IMR-90 (cell line): Measurements from ENCODE around the gene MIOX. TPM values are rescaled to one million over a fixed set of nuclear protein-coding genes. Genes with fewer than 3 reads are reported as not detected.

Experiments used
- ATAC-seq: fragments of 200-7000 bp; cut with Tn5 transposase; 2 replicates; pipeline ENCODE4 v1.9.1; 2020; ENCODE audit warnings: low read depth, mild to moderate bottlenecking, moderate library complexity
- BruUV-seq: library from RNA; stranded (reverse); fragments of 400-500 nt; replicated peaks from 2 replicates; lab custom pipeline; 2021; lab: Mats Ljungman, UMichigan
- CTCF ChIA-PET: fragments of 300-600 bp; formaldehyde crosslinking; extraction: SDS; loops from one replicate; lab custom pipeline; 2021; ENCODE audit warnings: antibody characterized with exemption; lab: Yijun Ruan, JAX
- POLR2A ChIA-PET: fragments of 300-600 bp; sonication (Branson Sonifier 250); formaldehyde crosslinking; loops from one replicate; lab custom pipeline; 2022; ENCODE audit warnings: antibody characterized with exemption; ENCODE audit not compliant: unreplicated experiment; lab: Charles Lee
- DNase-seq: peaks from one replicate; pipeline ENCODE4 v3.0.0; 2013
- H2AFZ ChIP-seq: replicated peaks from 2 replicates; pipeline ENCODE3; 2013; ENCODE audit warnings: low read length, mild to moderate bottlenecking; ENCODE audit not compliant: poor library complexity
- H2AK5ac ChIP-seq: 2 replicates; pipeline ENCODE4 v1.6.1; 2013; ENCODE audit warnings: low read depth, low read length, inconsistent platforms
- H2AK9ac ChIP-seq: replicated peaks from 2 replicates; pipeline ENCODE3; 2013; ENCODE audit warnings: mild to moderate bottlenecking, low read depth, low read length, moderate library complexity; ENCODE audit not compliant: poor library complexity
- H2BK120ac ChIP-seq: 2 replicates; pipeline ENCODE4 v1.6.1; 2013; ENCODE audit warnings: low read depth, low read length, inconsistent platforms
- H2BK15ac ChIP-seq: 3 replicates; pipeline ENCODE4 v1.6.1; 2013; ENCODE audit warnings: low read depth, low read length, inconsistent platforms
- H2BK20ac ChIP-seq: 2 replicates; pipeline ENCODE4 v1.6.1; 2013; ENCODE audit warnings: low read depth, mild to moderate bottlenecking, inconsistent platforms, low read length, moderate library complexity
- H2BK5ac ChIP-seq: 2 replicates; pipeline ENCODE4 v1.6.1; 2013; ENCODE audit warnings: mild to moderate bottlenecking, low read depth, low read length, inconsistent platforms; ENCODE audit not compliant: poor library complexity, severe bottlenecking
- H3K14ac ChIP-seq: replicated peaks from 2 replicates; pipeline ENCODE4 v1.6.1; 2013; ENCODE audit warnings: low read depth, low read length, inconsistent platforms
- H3K18ac ChIP-seq: 2 replicates; pipeline ENCODE4 v1.6.1; 2013; ENCODE audit warnings: low read depth, low read length, control low read depth
- H3K23ac ChIP-seq: 2 replicates; pipeline ENCODE4 v1.6.1; 2013; ENCODE audit warnings: low read depth, low read length, inconsistent platforms
- H3K27ac ChIP-seq: 2 replicates; pipeline ENCODE4 v1.5.1; 2013; ENCODE audit warnings: mild to moderate bottlenecking, control low read depth, low read length; ENCODE audit not compliant: insufficient read depth
- H3K27me3 ChIP-seq: 2 replicates; pipeline ENCODE4 v1.6.1; 2013; ENCODE audit warnings: low read length; ENCODE audit not compliant: control insufficient read depth, insufficient read depth
- H3K36me3 ChIP-seq: 2 replicates; pipeline ENCODE4 v1.6.1; 2013; ENCODE audit warnings: low read length, mixed read lengths; ENCODE audit not compliant: control insufficient read depth, insufficient read depth
- H3K4ac ChIP-seq: 2 replicates; pipeline ENCODE4 v1.6.1; 2013; ENCODE audit warnings: low read depth, low read length, inconsistent platforms
- H3K4me1 ChIP-seq: 2 replicates; pipeline ENCODE4 v1.6.1; 2013; ENCODE audit warnings: low read length, mixed read lengths; ENCODE audit not compliant: control insufficient read depth, insufficient read depth
- H3K4me2 ChIP-seq: 2 replicates; pipeline ENCODE4 v1.6.1; 2013; ENCODE audit warnings: low read depth, mild to moderate bottlenecking, control low read depth, low read length, moderate library complexity
- H3K4me3 ChIP-seq: 2 replicates; pipeline ENCODE4 v1.5.1; 2013; ENCODE audit warnings: low read depth, mild to moderate bottlenecking, control low read depth, low read length, moderate library complexity; ENCODE audit not compliant: insufficient read depth
- H3K56ac ChIP-seq: 2 replicates; pipeline ENCODE4 v1.6.1; 2013; ENCODE audit warnings: low read length, inconsistent platforms; ENCODE audit not compliant: insufficient read depth; ENCODE audit errors: extremely low read depth
- H3K79me1 ChIP-seq, 2 experiments: 2 replicates each; pipeline ENCODE4 v1.6.1; 2013; ENCODE audit warnings: low read length in 2 of 2, inconsistent platforms in 1 of 2, low read depth in 1 of 2
- H3K9ac ChIP-seq: 2 replicates; pipeline ENCODE4 v1.6.1; 2013; ENCODE audit warnings: low read depth, low read length, control low read depth
- H3K9me1 ChIP-seq: 2 replicates; pipeline ENCODE4 v1.6.1; 2013; ENCODE audit warnings: low read length, inconsistent platforms; ENCODE audit not compliant: insufficient read depth
- H3K9me3 ChIP-seq: 2 replicates; pipeline ENCODE4 v1.6.1; 2013; ENCODE audit warnings: low read length; ENCODE audit not compliant: control insufficient read depth, insufficient read depth
- H4K20me1 ChIP-seq: 2 replicates; pipeline ENCODE4 v1.6.1; 2013; ENCODE audit warnings: low read length, inconsistent platforms; ENCODE audit not compliant: insufficient read depth
- H4K5ac ChIP-seq: 2 replicates; pipeline ENCODE4 v1.6.1; 2013; ENCODE audit warnings: mild to moderate bottlenecking, low read depth, low read length, control low read depth
- H4K8ac ChIP-seq, 2 experiments: 2 replicates each; pipeline ENCODE4 v1.6.1; 2013; ENCODE audit warnings: low read depth in 2 of 2, low read length in 2 of 2, control low read depth in 1 of 2, inconsistent platforms in 1 of 2
- H4K91ac ChIP-seq: 2 replicates; pipeline ENCODE4 v1.6.1; 2013; ENCODE audit warnings: low read depth, low read length, inconsistent platforms; ENCODE audit not compliant: insufficient read depth
- BHLHE40 ChIP-seq: fragments of 150-350 bp; IDR thresholded peaks from 2 replicates; pipeline ENCODE4 v1.6.1; 2016; ENCODE audit warnings: mild to moderate bottlenecking, low read depth, low read length
- CEBPB ChIP-seq: IDR thresholded peaks from 2 replicates; pipeline ENCODE4 v1.6.1; 2012; ENCODE audit warnings: low read depth, low read length, improper control_type of control experiment
- FOS ChIP-seq: fragments of 150-350 bp; IDR thresholded peaks from 2 replicates; pipeline ENCODE4 v1.6.1; 2016; ENCODE audit warnings: low read depth, low read length
- MAFK ChIP-seq: IDR thresholded peaks from 2 replicates; pipeline ENCODE4 v1.6.1; 2012; ENCODE audit warnings: low read depth, low read length, improper control_type of control experiment
- MXI1 ChIP-seq: IDR thresholded peaks from 2 replicates; pipeline ENCODE4 v1.6.1; 2012; ENCODE audit warnings: low read depth, mild to moderate bottlenecking, low read length, moderate library complexity, borderline replicate concordance
- NFE2L2 ChIP-seq: fragments of 150-350 bp; IDR thresholded peaks from 2 replicates; pipeline ENCODE4 v1.6.1; 2016; ENCODE audit warnings: low read depth, mild to moderate bottlenecking, low read length
- POLR2A ChIP-seq: IDR thresholded peaks from 2 replicates; pipeline ENCODE4 v1.6.1; 2012; ENCODE audit warnings: mild to moderate bottlenecking, low read depth, low read length
- RAD21 ChIP-seq: IDR thresholded peaks from 2 replicates; pipeline ENCODE4 v1.6.1; 2012; ENCODE audit warnings: low read length, improper control_type of control experiment
- RCOR1 ChIP-seq: IDR thresholded peaks from 2 replicates; pipeline ENCODE4 v1.6.1; 2012; ENCODE audit warnings: mild to moderate bottlenecking, low read length, improper control_type of control experiment; ENCODE audit not compliant: insufficient replicate concordance
- RFX5 ChIP-seq: IDR thresholded peaks from 2 replicates; pipeline ENCODE4 v1.8.0; 2012; ENCODE audit warnings: low read depth, mild to moderate bottlenecking, low read length, moderate library complexity
- SMC3 ChIP-seq: fragments of 150-350 bp; IDR thresholded peaks from 2 replicates; pipeline ENCODE4 v1.6.1; 2016; ENCODE audit warnings: low read depth, mild to moderate bottlenecking, antibody characterized with exemption, low read length, moderate library complexity
- WGBS, 2 experiments: methylation state at CpG; one replicate each; pipeline versions ENCODE4 v1.1.5 to v1.1.7; 2013; ENCODE audit warnings: missing lambda C conversion rate in 2 of 2; ENCODE audit not compliant: insufficient read length in 1 of 2; ENCODE audit errors: extremely low coverage in 2 of 2; 5-methylcytosine and 5-hydroxymethylcytosine counted together
- dilution Hi-C: fragments of 300-500 bp; cut with HindIII; formaldehyde crosslinking; loops from one replicate; pipeline ENCODE4 v1.14.3; 2018; ENCODE audit warnings: low sequenced_read_pairs; ENCODE audit not compliant: unreplicated experiment
- in situ Hi-C: fragments of 300-500 bp; cut with MboI; formaldehyde crosslinking; loops from 3 replicates; pipeline ENCODE4 v1.14.3; 2019; ENCODE audit warnings: low sequenced_read_pairs, inconsistent platforms, mixed read lengths
- intact Hi-C: fragments of 100-400 bp; cut with micrococcal nuclease; formaldehyde crosslinking; loops from 2 replicates; pipeline ENCODE4 v1.10.0; 2022
- polyA plus RNA-seq, 3 experiments: library from polyadenylated mRNA; depleted of rRNA; stranded (reverse); fragments of >200 nt; gene quantifications; 2 replicates each; pipeline ENCODE4 v1.2.3, GENCODE V29; 2012; ENCODE audit warnings: low replicate concordance in 1 of 3
- total RNA-seq: library from RNA; depleted of rRNA; stranded (reverse); fragments of >200 nt; gene quantifications from 2 replicates; pipeline ENCODE4 v1.2.3, GENCODE V29; 2012
- TF ChIP-seq, protein P1 (sequence below): conservative IDR thresholded peaks from 2 replicates; pipeline ENCODE4 v1.5.1; 2012; ENCODE audit warnings: mild to moderate bottlenecking, low read depth, low read length, improper control_type of control experiment
- TF ChIP-seq, protein P2 (sequence below): fragments of 150-350 bp; IDR thresholded peaks from 2 replicates; pipeline ENCODE4 v1.6.1; 2017; ENCODE audit warnings: mild to moderate bottlenecking, antibody characterized with exemption, low read length, low read depth
- TF ChIP-seq, protein P3 (sequence below): fragments of 150-350 bp; IDR thresholded peaks from 2 replicates; pipeline ENCODE4 v1.6.1; 2016; ENCODE audit warnings: low read depth, mild to moderate bottlenecking, low read length, moderate library complexity, borderline replicate concordance

Gene MIOX
- total and polyA plus RNA-seq, 2 of the 4 experiments (the other 2 are of a cell fraction), result not detected

DNA sequence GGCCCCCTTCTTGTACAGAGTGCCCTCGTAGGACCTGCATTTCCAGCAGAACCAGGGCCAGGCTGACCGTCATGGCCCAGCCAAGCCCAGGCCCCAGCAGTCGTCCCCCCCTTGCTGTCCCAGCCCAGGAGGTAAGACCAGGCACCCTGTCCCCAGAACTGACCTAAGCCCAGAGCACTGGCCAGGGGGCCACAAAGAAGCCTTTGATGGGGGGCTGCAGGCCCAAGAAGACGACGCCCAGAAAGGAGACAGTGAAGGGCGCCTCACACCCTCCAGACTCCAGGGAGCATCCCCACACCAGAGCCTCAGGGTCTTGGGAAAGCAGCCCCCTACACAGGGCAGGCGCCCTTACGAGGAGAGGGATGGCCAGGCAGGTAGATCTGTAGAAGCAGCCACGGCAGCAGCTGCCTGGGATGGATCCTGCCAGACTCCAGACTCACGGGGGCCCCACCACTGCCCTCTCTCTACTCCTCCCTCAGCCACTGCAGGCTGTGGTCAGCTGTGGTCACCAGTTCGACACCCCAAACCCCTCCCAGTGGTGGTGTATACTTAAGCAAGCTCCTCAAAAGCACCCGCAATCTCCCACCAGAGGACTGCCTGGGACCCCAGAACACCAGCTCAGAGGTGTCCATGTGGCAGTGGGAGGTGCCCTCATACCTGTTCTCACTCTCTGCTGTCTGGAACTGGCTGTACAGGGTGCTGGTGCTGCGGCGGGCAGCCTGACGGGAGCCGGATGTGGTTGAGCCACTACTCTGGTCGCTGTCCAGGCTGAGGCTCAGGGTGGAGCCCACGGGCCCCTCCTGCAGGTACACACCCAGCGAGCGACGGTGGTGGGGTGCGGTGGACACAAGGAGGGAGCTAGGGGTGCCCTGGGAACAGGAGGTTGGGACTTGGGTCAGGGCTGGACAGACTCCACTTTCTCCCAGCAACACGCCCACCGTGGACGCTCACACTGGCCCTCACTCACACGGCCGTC lies 38.8 kb upstream of the MIOX start:
- ATAC-seq (no peak), DNase-seq (no peak)
- Histone ChIP-seq H4K8ac (no peak overlapping the region), H3K4ac (no peak overlapping the region), H2BK120ac (no peak overlapping the region), H4K20me1 (peaks cover 28% of the 10 kb centered on the region), H2AK5ac (no peak overlapping the region), H3K9ac (no peak overlapping the region), H3K9me1 (no peaks in the 10 kb centered on the region), H3K56ac (no peak overlapping the region), H3K4me2 (no peak overlapping the region), H3K23ac (no peak overlapping the region), H2BK20ac (no peak overlapping the region), H2AK9ac (peak overlapping the region; percentile 39), H2BK15ac (no peak overlapping the region), H3K9me3 (no peaks in the 10 kb centered on the region), H3K4me1 (no peaks in the 10 kb centered on the region), H4K5ac (no peak overlapping the region), H3K36me3 (peaks cover 47% of the 10 kb centered on the region), H3K27me3 (no peaks in the 10 kb centered on the region), H4K91ac (no peak overlapping the region), H2BK5ac (no peak overlapping the region), H3K4me3 (no peak overlapping the region), H3K18ac (no peak overlapping the region), H2AFZ (no peak overlapping the region), H3K27ac (no peak overlapping the region), H3K14ac (no peak overlapping the region), H3K79me1 (peaks cover 3 to 16% of the 10 kb centered on the region in 2 experiments; a peak in 1 of 4 replicates)
- ChIA-PET POLR2A (no interaction called here), CTCF (interaction anchor here (0.6 kb wide), 1 partner anchor 27 kb away, joined by 3 read pairs; no protein-coding TSS in a partner anchor)
- dilution Hi-C loops (no loop called here), intact Hi-C loops (no loop called here), in situ Hi-C loops (no loop called here)
- WGBS, 2 experiments, result 100% methylated on average over 4 of the region's 27 CpGs; no CpG with 5 or more reads in 1 of the 2 experiments
- no TSS peak for BruUV-seq
- no peak for TF ChIP-seq SMC3
- TF ChIP-seq RCOR1, result no peak
- no peak for TF ChIP-seq NFE2L2
- no peak for TF ChIP-seq RFX5
- no peak for TF ChIP-seq BHLHE40
- TF ChIP-seq, protein P1, sequence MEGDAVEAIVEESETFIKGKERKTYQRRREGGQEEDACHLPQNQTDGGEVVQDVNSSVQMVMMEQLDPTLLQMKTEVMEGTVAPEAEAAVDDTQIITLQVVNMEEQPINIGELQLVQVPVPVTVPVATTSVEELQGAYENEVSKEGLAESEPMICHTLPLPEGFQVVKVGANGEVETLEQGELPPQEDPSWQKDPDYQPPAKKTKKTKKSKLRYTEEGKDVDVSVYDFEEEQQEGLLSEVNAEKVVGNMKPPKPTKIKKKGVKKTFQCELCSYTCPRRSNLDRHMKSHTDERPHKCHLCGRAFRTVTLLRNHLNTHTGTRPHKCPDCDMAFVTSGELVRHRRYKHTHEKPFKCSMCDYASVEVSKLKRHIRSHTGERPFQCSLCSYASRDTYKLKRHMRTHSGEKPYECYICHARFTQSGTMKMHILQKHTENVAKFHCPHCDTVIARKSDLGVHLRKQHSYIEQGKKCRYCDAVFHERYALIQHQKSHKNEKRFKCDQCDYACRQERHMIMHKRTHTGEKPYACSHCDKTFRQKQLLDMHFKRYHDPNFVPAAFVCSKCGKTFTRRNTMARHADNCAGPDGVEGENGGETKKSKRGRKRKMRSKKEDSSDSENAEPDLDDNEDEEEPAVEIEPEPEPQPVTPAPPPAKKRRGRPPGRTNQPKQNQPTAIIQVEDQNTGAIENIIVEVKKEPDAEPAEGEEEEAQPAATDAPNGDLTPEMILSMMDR, result no peak
- no peak for TF ChIP-seq MXI1
- no peak for TF ChIP-seq POLR2A
- TF ChIP-seq, protein P2, sequence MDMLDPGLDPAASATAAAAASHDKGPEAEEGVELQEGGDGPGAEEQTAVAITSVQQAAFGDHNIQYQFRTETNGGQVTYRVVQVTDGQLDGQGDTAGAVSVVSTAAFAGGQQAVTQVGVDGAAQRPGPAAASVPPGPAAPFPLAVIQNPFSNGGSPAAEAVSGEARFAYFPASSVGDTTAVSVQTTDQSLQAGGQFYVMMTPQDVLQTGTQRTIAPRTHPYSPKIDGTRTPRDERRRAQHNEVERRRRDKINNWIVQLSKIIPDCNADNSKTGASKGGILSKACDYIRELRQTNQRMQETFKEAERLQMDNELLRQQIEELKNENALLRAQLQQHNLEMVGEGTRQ, result no peak
- TF ChIP-seq CEBPB, result no peak
- no peak for TF ChIP-seq FOS
- TF ChIP-seq, protein P3, sequence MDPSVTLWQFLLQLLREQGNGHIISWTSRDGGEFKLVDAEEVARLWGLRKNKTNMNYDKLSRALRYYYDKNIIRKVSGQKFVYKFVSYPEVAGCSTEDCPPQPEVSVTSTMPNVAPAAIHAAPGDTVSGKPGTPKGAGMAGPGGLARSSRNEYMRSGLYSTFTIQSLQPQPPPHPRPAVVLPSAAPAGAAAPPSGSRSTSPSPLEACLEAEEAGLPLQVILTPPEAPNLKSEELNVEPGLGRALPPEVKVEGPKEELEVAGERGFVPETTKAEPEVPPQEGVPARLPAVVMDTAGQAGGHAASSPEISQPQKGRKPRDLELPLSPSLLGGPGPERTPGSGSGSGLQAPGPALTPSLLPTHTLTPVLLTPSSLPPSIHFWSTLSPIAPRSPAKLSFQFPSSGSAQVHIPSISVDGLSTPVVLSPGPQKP, result no peak
- TF ChIP-seq RAD21, result no peak
- TF ChIP-seq MAFK, result no peak
